Suprapubic skin (tissue), 3 donors: ENCODE data around the gene PEMT.

Experiments
- EP300 ChIP-seq: sonication (generic); formaldehyde crosslinking; IDR thresholded peaks from one replicate; pipeline ENCODE4 v1.6.1; 2017; ENCODE audit warnings: antibody characterized with exemption
- TF ChIP-seq, protein P1 (sequence below), 2 donors: fragments of 200-600 bp in 1 of 2; fragments of 450-650 bp in 1 of 2; sonication (generic) in 1 of 2; IDR thresholded peaks; one replicate each; pipeline ENCODE4 v1.5.1; 2016 to 2019; ENCODE audit warnings: antibody characterized with exemption in 2 of 2, mild to moderate bottlenecking in 1 of 2, moderate library complexity in 1 of 2

DNA sequence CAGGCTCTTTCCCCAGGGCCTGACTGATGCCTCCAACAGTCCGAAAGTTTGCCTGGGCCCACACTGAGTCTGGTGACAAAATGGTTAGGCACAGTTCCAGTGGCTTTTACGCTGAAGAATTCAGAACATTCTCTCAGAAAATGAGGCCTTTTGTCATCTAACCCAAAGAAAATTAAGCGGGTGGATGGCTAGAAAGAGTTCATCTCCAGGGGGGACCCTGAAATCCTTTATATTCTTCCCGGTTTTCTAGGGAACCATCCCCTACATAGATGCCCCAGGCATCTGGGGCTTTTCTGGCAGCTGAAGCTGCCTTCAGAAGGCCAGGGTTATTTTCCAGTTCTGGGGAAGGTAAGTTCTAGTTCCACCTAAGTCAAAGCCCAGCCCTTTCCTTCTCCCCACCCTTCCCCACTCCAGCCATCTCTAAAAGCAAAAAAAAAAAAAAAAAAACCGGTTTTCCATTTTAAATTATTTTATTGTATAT, 97.5 kb downstream of the PEMT start:
- TF ChIP-seq EP300 = no peak
- TF ChIP-seq, protein P1, sequence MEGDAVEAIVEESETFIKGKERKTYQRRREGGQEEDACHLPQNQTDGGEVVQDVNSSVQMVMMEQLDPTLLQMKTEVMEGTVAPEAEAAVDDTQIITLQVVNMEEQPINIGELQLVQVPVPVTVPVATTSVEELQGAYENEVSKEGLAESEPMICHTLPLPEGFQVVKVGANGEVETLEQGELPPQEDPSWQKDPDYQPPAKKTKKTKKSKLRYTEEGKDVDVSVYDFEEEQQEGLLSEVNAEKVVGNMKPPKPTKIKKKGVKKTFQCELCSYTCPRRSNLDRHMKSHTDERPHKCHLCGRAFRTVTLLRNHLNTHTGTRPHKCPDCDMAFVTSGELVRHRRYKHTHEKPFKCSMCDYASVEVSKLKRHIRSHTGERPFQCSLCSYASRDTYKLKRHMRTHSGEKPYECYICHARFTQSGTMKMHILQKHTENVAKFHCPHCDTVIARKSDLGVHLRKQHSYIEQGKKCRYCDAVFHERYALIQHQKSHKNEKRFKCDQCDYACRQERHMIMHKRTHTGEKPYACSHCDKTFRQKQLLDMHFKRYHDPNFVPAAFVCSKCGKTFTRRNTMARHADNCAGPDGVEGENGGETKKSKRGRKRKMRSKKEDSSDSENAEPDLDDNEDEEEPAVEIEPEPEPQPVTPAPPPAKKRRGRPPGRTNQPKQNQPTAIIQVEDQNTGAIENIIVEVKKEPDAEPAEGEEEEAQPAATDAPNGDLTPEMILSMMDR (IDR thresholded peaks at IDR 0.05) = no peak
